HG03095 (cell line): ENCODE measurements around the gene CDC45.

Experiments
- ATAC-seq: cut with Tn5 transposase; IDR thresholded peaks from one replicate; pipeline ENCODE4 v1.9.1; 2021; ENCODE audit warnings: moderate library complexity; ENCODE audit not compliant: unreplicated experiment

The CDC45 gene

GRCh38 chr22:19553201-19553600 is 73.5 kb downstream of the CDC45 start:
- no peak for ATAC-seq

GRCh38 chr22:19554834-19555404 is 75.2 kb downstream of the CDC45 start:
- ATAC-seq = no peak

GRCh38 chr22:19555651-19556050 is 75.9 kb downstream of the CDC45 start:
- ATAC-seq = no peak

- no peak for ATAC-seq
Measured at GRCh38 chr22:19556963-19557545, 77.3 kb downstream of the CDC45 start.

- ATAC-seq = no peak
Measured at GRCh38 chr22:19559324-19559811, 79.6 kb downstream of the CDC45 start.

GRCh38 chr22:19559956-19560355 is 80.2 kb downstream of the CDC45 start:
- no peak for ATAC-seq

- no peak for ATAC-seq
Measured at GRCh38 chr22:19565382-19566278, 85.9 kb downstream of the CDC45 start.

GRCh38 chr22:19566279-19567156 is 86.8 kb downstream of the CDC45 start:
- no peak for ATAC-seq

- no peak for ATAC-seq
Measured at GRCh38 chr22:19567157-19568009, 87.7 kb downstream of the CDC45 start.

- ATAC-seq = no peak
Measured at GRCh38 chr22:19568337-19569275, 88.9 kb downstream of the CDC45 start.

GRCh38 chr22:19569276-19569640 is 89.5 kb downstream of the CDC45 start:
- no peak for ATAC-seq

- no peak for ATAC-seq
Measured at GRCh38 chr22:19569976-19570375, 90.3 kb downstream of the CDC45 start.
